Stimulated activated CD4-positive, alpha-beta T cell treated with anti-CD3 and anti-CD28 coated beads, Interleukin-4, amount 100 ng/mL, for 48 hours (primary cell): ENCODE results near the gene ZNF750.
A peak's percentile ranks its signal among the peaks of the same experiment; 100 is the strongest.

ENCODE experiments used
- DNase-seq, 2 donors: peaks; one replicate each; pipeline ENCODE4 v3.0.0-alpha.2; 2020; ENCODE audit warnings: low read depth in 2 of 2

Gene ZNF750

DNA sequence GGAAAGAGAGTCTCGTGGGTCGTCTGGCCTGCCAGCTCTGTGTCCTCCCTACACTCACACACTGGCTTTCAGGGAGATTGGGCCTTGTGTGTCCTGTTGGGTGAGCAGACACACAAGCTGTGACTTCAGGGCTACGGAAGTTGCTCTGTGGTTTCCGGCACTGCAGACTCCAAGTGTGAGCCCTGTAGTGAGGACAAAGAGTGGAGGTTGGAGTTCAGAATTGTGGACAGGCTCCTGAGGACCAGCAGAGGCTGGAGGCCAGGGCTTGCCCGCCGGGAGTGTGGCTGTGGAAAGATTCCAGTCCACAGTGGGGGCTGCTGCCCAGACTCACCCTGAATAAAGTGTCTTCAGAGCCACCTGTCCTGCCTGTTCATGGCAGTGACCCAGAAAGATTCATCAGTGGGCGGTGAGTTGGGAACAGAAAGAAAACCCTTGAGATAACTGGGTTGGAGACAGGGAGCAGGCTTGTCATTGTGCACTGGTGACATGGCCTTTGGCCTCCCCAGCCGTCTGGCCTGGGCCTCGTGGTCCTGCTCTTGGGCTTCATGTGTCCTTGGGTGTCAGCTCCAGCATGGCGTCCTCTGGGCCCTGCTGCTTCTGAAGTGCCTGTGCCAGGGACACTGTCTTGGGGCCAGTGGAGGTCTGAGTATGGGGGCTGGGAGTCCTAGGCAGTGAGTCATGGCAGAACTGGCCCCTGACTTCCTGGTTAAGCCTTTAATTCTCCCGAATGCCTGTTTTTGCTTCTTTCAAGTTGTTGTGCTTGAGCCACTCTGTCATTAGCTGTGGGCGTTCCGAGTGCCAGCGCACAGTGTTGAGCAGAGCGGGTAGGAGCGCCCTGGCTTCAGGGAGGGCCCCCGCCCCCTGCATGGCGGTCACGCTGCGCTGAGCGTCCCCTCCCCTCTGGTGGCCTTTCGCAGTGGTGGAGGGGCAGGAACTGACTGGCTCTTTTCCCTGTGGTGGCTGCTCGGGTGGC, 19.9 kb upstream of the ZNF750 start:
- DNase-seq, result peak; percentile 49 to 56

DNA sequence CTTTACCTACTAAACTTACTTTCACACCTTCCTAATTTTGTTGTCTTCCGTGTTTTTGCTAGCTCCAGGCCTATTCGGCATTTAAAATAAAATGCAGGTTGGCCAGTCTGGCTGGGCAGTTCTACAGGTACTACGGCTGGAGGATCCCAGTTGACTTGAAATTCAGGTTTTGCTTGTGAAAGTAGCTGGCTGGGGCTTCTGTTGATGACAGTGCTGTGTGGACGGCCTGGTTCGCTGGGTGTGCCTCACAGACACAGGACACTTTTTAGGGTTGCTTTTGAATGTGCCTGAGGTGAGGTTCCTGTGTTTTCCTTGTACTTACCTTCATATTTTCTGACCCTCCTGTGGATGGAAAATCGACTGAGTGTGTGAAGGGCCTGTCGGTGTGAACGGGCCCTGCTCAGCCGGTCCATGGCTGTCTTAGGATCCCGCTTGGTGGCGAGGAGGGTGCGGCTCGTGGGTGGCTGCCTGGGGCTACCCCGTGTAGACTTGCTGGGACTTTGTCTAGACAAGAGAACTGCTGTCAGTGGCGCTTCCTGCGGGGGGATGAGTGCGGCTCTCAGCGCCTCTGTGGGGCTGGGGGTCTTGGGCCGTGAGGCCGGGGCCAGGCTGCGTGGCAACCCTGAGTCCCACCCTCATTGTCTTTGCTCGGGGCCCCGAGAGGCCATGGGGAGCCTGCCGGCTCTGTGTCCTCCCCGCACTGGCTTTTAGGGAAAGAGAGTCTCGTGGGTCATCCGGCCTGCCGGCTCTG, 18.7 kb upstream of the ZNF750 start:
- no peak for DNase-seq

DNA sequence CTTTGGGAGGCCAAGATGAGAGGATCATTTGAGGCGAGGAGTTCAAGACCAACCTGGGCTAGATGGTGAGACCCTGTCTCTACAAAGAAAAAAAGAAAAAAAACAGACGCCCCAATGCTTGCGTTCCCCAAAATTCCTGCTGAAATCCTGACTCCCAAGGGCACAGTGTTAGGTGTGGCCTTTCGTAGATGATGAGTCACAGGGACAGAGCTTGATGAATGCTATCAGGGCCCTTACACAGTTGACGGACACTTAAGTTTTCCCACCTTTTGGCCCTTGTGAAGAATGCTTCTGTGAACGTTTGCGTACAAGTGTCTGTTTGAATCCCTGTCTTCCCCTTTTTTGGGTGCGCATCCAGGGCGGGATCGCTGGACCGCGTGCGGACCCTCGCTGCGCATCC, 16.5 kb upstream of the ZNF750 start:
- DNase-seq, result no peak

DNA sequence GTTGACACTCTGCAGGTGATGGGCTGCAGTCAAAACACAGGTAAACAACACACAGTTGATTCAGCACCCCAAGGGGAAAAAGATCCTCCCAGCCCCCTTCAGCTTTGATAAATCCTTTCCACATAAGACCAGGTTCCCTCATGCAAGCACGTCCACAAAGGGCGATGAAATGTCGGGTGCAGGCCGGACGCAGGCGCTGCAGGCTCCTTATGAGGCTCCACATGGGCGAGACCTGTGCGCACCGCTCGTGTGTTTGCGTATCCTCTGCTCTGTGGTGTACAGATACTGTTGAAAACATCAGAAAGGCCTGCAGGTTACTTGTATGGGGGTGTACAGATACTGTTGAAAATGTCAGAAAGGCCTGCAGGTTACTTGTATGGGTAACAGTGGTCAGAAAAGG, 14.4 kb upstream of the ZNF750 start:
- no peak for DNase-seq

DNA sequence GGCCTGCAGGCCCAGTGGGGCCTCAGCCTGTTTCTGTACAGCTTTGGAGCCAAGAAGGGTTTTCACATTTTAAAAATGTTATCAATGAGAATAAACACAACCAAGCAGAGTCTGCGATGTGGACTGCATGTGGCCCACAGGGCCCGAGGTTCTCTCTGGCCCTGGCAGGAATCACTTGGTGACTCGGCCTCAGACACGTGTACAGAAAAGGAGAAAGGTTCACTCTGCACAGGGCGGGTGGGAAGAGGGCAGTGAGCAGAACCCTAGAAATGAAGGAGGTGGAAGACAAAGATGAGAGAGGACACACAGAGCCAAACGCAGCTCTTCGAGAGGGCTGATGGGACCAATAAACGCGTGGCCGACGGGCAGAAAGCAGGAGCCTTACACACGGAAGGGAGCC, 11.6 kb upstream of the ZNF750 start:
- no peak for DNase-seq

DNA sequence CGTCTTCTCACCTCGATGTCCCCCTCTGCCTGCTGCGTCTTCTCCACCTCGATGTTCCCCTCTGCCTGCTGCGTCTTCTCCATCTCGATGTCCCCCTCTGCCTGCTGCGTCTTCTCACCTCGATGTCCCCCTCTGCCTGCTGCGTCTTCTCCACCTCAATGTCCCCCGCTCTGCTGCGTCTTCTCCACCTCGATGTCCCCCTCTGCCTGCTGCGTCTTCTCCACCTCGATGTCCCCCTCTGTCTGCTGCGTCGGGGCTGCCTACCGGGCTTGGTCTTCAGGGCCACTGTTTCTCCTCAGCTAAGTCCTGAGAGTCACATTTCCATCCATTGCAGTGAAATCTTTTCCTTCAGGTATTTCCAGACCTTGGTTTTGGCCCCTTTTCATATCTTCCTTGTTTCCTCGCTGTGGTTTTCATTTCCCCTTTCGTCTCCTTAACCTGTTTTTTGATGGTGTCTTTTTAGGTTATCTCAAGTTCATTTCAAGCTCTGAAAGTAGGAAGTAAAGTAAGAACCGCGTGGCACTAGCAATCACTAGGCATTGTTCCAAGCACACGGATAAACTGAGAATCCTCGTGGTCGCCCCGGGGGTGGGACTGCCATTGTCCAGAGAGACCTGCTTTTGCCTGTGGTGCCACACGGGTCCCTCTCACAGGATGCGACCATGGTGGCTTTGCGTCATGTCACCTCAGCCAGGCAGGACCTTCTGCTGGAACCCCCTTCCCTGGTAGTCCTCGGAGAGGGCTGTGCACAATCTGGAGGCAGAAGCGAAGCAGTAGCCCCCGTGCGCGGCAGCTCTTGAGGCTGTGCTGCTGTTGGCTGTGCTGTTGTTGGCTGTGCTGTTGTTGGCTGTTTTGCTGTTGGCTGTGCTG, 9.5 kb upstream of the ZNF750 start:
- no peak for DNase-seq

DNA sequence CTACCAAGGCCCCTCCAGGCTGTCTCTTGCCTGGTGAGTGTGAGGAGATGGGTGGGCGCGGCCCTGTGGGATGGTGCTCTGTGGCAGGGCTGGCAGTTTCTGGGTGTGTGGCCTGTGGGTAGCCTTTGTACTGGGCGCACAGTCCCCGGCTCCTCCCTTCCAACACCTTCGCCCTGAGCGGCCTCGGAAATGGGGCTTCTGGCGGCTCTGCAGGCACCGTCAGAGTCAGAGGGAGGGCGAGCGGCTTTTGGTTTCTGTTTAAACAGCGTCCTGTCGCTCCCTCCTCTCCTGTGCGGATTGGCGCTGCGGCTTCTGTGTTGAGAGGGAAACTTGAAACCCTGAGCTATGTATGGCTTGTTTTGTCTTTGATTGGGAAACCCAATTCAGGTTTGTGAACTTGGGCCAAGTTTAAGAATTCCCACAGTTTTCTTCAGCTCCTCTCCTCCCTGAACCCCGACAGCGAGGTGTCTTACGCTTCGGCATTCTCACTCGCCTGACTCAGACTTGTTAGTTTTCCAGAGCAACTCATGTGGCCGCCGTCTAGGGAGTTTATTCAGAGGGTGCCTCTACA, 8.3 kb upstream of the ZNF750 start:
- DNase-seq, result no peak

DNA sequence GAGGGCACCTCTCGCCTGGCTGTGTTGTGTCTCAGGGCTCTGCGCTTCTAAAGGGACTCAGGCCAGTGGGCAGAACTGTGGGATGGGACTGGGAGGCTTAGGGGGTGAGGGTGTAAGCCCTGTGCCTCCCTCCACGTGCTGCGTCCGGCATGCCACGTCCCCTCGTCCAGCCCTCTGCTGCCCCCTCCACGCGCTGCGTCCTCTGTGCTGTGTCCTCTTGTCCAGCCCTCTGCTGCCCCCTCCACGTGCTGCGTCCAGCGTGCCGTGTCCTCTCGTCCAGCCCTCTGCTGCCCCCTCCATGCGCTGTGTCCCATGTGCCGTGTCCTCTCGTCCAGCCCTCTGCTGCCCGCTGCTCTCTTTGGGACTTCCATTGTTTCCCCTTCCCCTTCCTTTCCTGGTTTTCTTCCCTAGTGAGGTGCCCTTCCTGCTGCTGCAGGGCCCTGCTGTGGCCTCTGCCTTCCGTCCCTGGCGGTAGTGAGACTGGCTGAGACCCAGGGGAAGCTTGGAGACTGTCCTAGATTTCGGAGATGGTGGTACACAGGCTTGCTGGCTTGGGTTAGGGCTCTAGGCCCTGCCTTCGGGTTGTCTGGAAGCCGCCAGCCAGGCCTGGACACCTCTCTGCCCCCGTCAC, 6.4 kb upstream of the ZNF750 start:
- no peak for DNase-seq

DNA sequence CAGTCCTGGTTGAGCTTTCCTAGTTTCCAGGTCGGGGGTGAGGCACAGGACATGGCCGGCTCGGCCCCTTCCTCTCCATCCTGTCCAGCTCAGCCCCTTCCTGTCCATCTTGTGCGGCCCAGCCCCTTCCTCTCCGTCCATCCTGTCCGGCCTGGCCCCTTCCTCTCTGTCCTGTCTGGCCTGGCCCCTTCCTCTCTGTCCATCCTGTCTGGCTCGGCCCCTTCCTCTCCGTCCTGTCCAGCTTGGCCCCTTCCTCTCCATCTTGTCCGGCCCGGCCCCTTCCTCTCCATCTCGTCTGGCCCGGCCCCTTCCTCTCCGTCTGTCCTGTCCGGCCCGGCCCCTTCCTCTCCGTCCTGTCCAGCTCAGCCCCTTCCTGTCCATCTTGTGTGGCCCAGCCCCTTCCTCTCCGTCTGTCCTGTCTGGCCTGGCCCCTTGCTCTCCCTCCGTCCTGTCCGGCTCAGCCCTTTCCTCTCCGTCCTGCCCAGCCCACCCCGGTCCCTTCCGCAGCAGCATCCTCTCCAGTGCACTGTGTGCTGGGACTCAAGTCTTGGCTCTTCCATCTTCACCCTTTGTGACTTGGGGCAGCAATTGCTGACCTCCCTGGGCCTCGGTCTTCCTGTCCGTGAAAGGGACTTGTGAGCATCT, 5.5 kb upstream of the ZNF750 start:
- DNase-seq, result no peak

DNA sequence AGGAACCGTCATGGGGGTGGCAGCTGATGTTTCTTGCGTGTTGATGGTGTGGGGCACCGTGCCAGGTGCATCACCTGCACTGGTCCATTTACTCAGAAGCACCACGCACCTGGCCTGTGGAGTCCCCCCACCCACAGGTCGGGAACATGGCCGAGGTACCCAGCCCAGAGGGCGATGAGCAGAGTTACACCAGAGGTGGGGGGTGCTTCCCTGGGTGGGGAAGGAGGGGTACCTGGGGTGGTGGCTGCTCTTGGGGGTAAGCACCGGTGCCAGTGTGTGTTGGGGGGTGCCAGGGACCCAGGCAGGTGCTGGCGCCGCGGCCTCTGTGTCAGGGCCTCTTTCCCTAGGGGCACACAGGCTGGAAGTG, 5.0 kb upstream of the ZNF750 start:
- no peak for DNase-seq

DNA sequence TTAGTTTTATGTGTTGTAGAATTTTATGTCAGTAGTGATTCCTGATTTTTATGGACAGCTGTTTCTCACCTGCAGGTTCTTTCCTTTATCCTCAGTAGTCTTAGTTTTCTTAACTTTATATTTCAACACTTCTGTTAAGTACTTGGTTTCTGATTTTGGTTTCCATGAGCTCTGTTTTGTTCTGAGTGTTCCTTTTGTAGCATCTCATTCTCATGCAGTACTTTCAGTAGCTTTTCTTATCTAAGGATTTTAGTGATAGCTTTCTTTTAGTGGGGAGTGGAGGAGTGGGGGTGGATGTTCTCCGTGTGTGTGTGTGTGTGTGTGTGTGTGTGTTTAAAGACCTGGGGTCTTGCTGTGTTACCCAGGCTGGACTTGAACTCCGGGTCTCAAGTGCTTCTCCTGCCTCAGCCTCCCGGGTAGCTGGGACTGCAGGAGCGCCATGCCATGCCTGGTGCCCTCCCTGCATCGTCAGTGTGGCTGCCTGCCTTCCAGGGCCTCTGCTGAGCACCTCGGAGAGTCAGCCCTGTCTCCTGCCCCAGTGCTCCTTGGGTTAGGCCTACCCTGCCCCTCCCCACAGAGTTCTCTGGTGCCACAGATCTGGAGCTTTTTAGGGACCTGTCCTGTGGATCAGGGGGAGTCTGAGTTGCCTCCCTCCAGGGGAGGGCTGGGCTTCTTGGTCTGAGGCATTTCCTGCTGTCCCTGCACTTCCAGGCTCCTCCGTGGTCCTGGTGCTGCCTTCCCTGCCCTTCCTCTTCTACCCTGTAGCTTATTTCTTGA, 4.3 kb upstream of the ZNF750 start:
- no peak for DNase-seq

DNA sequence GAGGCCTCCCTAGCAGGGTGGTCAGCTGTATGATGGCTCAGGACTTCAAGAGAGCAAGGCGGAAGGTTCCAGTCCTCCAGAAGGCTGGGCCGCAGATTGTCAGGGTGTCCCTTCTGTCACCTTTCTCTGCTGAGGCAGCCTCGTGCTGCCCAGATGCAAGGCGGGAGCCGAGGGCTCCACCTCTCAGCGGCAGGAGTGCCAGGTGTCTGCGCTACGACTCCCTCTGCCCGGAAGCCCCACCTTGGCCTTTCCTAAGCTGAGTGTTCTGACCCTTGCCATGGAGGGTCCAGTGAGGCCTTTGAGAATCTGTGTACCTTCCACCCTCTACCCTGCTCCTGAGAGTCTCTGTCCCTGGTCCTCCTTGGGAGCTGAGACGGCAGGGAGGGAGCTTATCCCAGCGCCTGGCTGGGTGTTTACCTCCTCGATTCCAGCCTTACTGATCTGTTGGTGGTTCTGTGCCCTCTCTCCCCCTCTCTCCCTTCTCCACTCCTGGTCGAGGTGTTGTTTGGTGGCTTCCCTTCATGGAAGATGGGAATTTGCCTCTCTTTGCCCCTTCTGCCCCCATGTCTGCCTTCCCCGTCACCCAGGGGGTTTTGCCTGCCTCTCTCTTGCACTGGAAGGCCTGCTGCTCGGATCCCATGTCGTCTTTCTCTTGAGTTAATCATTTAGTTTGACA, 2.2 kb upstream of the ZNF750 start:
- no peak for DNase-seq

DNA sequence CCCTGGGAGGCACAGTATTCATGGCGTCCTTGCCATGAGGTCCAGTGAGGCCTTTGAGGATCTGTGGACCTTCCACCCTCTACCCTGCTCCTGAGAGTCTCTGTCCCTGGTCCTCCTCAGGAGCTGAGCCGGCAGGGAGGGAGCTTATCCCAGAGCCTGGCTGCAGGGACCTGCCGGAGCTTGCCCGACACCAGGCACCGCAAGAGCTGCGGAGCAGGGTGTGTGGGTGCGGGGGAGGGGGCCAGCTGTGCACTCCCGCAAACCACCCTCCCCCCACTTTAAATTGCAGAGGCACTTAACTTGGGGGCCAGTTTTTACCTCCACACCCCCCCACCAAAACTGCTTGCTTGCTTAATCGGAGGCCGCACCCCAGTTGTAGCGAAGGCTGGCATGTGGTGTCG, 609 bp upstream of the ZNF750 start:
- no peak for DNase-seq

DNA sequence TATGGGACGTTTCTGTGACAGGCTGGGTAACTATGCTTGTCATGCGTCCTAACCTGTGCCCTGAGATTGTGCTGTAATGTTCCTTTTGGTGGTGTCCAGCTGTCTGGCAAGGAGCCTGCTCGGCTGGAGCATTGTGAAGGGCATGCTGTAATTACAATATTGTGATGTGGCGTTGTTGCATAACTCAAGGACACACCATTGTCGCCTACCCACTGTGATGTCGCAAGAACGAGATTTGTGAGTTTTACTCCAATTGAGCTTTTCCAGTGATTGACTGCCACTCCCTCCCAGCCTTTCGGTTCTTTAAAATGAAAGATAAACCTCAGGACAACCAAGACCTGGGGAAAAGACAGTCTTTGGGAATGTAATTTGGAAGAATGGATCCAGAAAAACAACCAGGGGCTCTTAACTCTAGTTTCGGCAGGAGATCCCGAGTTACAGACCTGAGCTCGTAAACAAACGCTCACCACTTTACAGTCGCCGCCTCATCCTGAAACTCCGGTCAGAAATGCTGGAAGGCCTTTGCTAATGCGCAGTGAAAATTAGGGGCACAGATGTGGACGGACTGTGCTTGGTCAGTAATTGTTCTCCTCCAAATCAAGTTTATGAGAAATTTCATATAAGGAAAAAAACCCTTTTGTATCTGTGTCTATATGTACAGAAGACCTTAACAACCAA, 1.3 kb downstream of the ZNF750 start:
- no peak for DNase-seq

DNA sequence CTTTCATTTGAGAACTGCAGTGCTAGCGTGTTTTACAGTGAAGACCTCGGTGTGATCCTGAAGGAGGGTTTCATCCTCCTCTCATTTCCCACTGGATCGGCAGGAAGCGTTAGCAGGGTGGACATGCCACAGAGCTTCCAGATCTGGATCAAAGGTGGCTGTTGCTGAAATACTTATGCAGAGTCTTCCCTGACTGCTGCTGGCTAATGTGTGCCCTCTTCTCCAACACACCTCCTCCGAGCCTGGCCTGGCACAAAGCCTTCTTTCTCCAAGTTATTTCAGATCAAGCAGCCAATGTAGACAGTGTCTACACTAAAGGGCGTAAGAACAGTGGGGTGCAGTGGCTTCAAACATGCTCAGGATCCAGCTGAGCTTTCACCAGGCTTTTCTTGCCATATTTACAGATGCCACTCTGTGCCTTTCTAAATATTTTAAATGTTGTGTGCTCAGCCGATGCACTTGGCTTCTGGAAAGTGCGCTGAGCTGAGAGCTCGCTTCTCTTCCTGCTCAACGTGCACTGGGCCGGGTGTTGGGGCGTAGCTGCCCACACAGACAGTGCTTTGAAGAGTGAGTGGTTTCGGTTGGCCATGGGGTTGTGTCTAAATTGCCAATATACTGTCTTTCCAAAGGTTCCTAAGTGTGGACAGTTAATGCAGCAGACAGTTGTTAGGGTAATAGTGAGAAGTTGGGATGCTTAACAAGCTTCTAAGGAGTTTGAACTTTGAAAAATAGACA, 2.1 kb downstream of the ZNF750 start:
- no peak for DNase-seq

DNA sequence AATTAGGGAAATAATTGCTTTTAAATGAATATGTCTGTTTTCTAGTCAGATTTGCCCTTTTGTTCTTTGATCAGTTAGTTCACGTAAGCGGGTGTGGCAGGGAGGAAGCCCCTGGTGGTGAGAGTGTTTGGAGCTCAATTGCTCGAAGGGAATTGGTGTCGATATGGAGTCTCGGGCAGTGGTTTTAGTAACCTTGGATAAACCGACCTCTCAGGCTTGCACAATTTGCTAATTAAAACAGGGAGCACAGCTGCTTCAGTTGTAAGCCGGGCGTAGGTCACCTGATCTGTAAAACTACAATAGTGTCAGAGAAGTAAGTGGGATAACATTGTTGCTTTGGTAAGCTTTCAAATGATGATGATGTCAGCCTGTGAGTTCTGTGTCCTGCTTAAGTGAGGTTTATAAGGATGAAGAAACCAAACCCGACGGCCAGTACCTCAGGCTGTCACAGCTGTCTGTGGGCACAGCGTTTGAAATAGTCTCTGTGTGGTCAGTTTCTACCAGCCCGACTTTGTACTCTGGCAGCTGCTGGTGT, 2.9 kb downstream of the ZNF750 start:
- DNase-seq, result no peak

DNA sequence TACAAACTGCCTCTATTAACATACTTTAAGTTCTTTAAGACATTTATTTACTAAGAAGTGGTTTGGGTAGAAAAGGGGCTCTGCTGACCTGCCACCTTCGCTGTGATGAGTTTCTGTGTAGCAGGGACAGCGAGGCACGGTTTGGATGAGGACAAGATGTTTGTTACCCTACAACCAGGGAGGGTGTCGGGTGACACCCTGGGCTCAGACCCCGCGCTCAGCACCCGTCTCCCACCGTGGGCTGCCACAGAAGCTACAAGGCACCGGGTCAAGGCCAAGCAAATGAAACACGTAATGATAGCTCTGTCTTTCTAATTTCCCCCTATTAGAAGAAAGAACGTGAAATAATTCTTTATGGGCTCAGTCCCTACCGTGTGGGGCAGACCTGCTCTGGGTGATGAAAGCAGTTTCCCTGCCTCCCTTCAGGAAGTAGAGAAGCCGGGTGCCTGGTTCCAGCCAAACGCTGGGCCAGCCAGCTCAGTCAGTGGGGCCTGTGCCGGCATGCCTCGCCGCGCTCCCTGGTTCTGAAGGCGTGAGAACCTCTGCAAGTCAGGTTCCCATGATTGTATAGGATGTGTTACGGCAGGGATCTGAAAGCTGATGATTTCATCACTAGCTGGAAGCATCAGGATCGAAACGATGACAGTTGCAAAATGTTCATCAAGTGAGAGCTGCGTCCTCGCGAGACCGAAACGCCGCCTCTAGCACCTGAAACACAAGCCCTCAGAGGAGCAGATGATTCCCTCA, 3.9 kb downstream of the ZNF750 start:
- DNase-seq, result no peak
